Keratinocyte (primary cell): Measurements from ENCODE around the gene GGCX. TPM values are rescaled to one million over a fixed set of nuclear protein-coding genes. Genes with fewer than 3 reads are reported as not detected.

Experiments
- DNase-seq: peaks from one replicate; pipeline ENCODE4 v3.0.0-alpha.2; 2011; ENCODE audit warnings: low read depth, missing footprints, low spot score
- FAIRE-seq: peaks from 2 replicates; lab custom pipeline; 2011; peaks lifted over from hg19 to GRCh38; lab: Jason Lieb, UNC
- H2AFZ ChIP-seq: 2 replicates; pipeline ENCODE4 v1.6.0; 2012; ENCODE audit warnings: low read length, control low read depth, inconsistent platforms; ENCODE audit not compliant: control insufficient read depth
- H3K27ac ChIP-seq: 2 replicates; pipeline ENCODE4 v1.5.1; 2011; ENCODE audit warnings: low read length; ENCODE audit not compliant: control insufficient read depth, insufficient read depth
- H3K27me3 ChIP-seq: 3 replicates; pipeline ENCODE4 v1.6.0; 2011; ENCODE audit warnings: low read length; ENCODE audit not compliant: control insufficient read depth, insufficient read depth; ENCODE audit errors: extremely low read depth
- H3K36me3 ChIP-seq, 2 experiments: 2 replicates in 1 of 2; 3 replicates in 1 of 2; pipeline ENCODE4 v1.5.1; 2011; ENCODE audit warnings: low read length in 2 of 2, mild to moderate bottlenecking in 1 of 2; ENCODE audit not compliant: control insufficient read depth in 2 of 2, insufficient read depth in 2 of 2; ENCODE audit errors: extremely low read depth in 1 of 2
- H3K4me1 ChIP-seq: 3 replicates; pipeline ENCODE4 v1.5.1; 2011; ENCODE audit warnings: low read length; ENCODE audit not compliant: control insufficient read depth, insufficient read depth; ENCODE audit errors: extremely low read depth
- H3K4me2 ChIP-seq: 3 replicates; pipeline ENCODE4 v1.6.0; 2011; ENCODE audit warnings: low read depth, low read length; ENCODE audit not compliant: control insufficient read depth, insufficient read depth; ENCODE audit errors: extremely low read depth
- H3K4me3 ChIP-seq, 3 experiments: fragments of 200-600 bp in 1 of 3; sonication (generic) in 1 of 3; 2 replicates in 2 of 3; 3 replicates in 1 of 3; pipeline ENCODE4 v1.5.1; 2011 to 2016; ENCODE audit warnings: low read length in 3 of 3, mild to moderate bottlenecking in 3 of 3, control low read depth in 2 of 3, inconsistent platforms in 1 of 3, low read depth in 1 of 3, mixed read lengths in 1 of 3, mixed run types in 1 of 3, moderate library complexity in 1 of 3; ENCODE audit not compliant: control insufficient read depth in 2 of 3, insufficient read depth in 2 of 3; ENCODE audit errors: extremely low read depth in 1 of 3
- H3K79me2 ChIP-seq: 2 replicates; pipeline ENCODE4 v1.6.0; 2012; ENCODE audit warnings: low read length; ENCODE audit not compliant: control insufficient read depth, insufficient read depth
- H3K9ac ChIP-seq: 3 replicates; pipeline ENCODE4 v1.6.0; 2011; ENCODE audit warnings: low read length; ENCODE audit not compliant: control insufficient read depth, insufficient read depth; ENCODE audit errors: extremely low read depth
- H3K9me1 ChIP-seq: 3 replicates; pipeline ENCODE4 v1.6.0; 2011; ENCODE audit warnings: low read length; ENCODE audit not compliant: control insufficient read depth, insufficient read depth; ENCODE audit errors: extremely low read depth
- H3K9me3 ChIP-seq: 2 replicates; pipeline ENCODE4 v1.5.1; 2012; ENCODE audit warnings: low read depth, low read length; ENCODE audit not compliant: control insufficient read depth
- H4K20me1 ChIP-seq: 3 replicates; pipeline ENCODE4 v1.6.0; 2011; ENCODE audit warnings: low read length; ENCODE audit not compliant: control insufficient read depth, insufficient read depth; ENCODE audit errors: extremely low read depth
- EZH2 ChIP-seq: IDR thresholded peaks from one replicate; pipeline ENCODE4 v1.6.1; 2012; ENCODE audit warnings: inconsistent platforms, mild to moderate bottlenecking, low read length, moderate library complexity
- dilution Hi-C: fragments of 300-500 bp; cut with MboI; formaldehyde crosslinking; loops from one replicate; pipeline ENCODE4 v1.7.0; 2020; ENCODE audit warnings: low sequenced_read_pairs; ENCODE audit not compliant: extremely low pct_ligation_motif_present
- polyA plus RNA-seq, 5 experiments: library from polyadenylated mRNA; depleted of rRNA in 3 of 5; stranded (reverse) in 3 of 5; stranded (forward) in 1 of 5; unstranded in 1 of 5; fragments of >200 nt; gene quantifications; 1 replicate in 1 of 5; 2 replicates in 3 of 5; 3 replicates in 1 of 5; pipeline versions ENCODE4 v1.2.1 to v1.2.3, GENCODE V29; 2011 to 2012; ENCODE audit warnings: missing spikeins in 2 of 5, low read depth in 1 of 5, low replicate concordance in 1 of 5
- TF ChIP-seq, protein P1 (sequence below), 3 experiments: IDR thresholded peaks in 1 of 3; conservative IDR thresholded peaks in 1 of 3; optimal IDR thresholded peaks in 1 of 3; 2 replicates in 2 of 3; 3 replicates in 1 of 3; pipeline versions ENCODE3 to v1.5.1; 2011; ENCODE audit warnings: low read length in 3 of 3, mild to moderate bottlenecking in 3 of 3, moderate library complexity in 2 of 3, control low read depth in 1 of 3, inconsistent platforms in 1 of 3; ENCODE audit not compliant: insufficient read depth in 2 of 3; ENCODE audit errors: extremely low read depth in 1 of 3

The GGCX gene
- polyA plus RNA-seq, 1 donor (not counting 4 experiments of a cell fraction or from before 2014, with no cell fraction given), result 34.3 TPM

- TF ChIP-seq, protein P1, sequence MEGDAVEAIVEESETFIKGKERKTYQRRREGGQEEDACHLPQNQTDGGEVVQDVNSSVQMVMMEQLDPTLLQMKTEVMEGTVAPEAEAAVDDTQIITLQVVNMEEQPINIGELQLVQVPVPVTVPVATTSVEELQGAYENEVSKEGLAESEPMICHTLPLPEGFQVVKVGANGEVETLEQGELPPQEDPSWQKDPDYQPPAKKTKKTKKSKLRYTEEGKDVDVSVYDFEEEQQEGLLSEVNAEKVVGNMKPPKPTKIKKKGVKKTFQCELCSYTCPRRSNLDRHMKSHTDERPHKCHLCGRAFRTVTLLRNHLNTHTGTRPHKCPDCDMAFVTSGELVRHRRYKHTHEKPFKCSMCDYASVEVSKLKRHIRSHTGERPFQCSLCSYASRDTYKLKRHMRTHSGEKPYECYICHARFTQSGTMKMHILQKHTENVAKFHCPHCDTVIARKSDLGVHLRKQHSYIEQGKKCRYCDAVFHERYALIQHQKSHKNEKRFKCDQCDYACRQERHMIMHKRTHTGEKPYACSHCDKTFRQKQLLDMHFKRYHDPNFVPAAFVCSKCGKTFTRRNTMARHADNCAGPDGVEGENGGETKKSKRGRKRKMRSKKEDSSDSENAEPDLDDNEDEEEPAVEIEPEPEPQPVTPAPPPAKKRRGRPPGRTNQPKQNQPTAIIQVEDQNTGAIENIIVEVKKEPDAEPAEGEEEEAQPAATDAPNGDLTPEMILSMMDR (optimal IDR thresholded peaks at IDR 0.05 in 1 of 3, IDR thresholded peaks at IDR 0.05 in 1 of 3, conservative IDR thresholded peaks at IDR 0.05 in 1 of 3; ENCODE audit: extremely low read depth in 1 of 3, insufficient read depth in 2 of 3, low read length in 3 of 3), result no peak
- TF ChIP-seq EZH2, result no peak
- no peak overlapping the region for H3K4me3 ChIP-seq
- no peaks in the 10 kb centered on the region for H3K9me3 ChIP-seq
- DNase-seq (no peak), FAIRE-seq (no peak)
- H2AFZ ChIP-seq, result no peak overlapping the region
- no peak overlapping the region for H3K4me2 ChIP-seq
- dilution Hi-C loops, result no loop called here
- no peaks in the 10 kb centered on the region for H3K27me3 ChIP-seq
- no peaks in the 10 kb centered on the region for H4K20me1 ChIP-seq
- no peaks in the 10 kb centered on the region for H3K79me2 ChIP-seq
- H3K36me3 ChIP-seq, result no peaks in the 10 kb centered on the region
- H3K9ac ChIP-seq, result no peak overlapping the region
- H3K9me1 ChIP-seq, result no peaks in the 10 kb centered on the region
- H3K4me1 ChIP-seq, result no peaks in the 10 kb centered on the region
- no peak overlapping the region for H3K27ac ChIP-seq
Measured at GRCh38 chr2:85514323-85514722, 47.0 kb downstream of the GGCX start.

DNA sequence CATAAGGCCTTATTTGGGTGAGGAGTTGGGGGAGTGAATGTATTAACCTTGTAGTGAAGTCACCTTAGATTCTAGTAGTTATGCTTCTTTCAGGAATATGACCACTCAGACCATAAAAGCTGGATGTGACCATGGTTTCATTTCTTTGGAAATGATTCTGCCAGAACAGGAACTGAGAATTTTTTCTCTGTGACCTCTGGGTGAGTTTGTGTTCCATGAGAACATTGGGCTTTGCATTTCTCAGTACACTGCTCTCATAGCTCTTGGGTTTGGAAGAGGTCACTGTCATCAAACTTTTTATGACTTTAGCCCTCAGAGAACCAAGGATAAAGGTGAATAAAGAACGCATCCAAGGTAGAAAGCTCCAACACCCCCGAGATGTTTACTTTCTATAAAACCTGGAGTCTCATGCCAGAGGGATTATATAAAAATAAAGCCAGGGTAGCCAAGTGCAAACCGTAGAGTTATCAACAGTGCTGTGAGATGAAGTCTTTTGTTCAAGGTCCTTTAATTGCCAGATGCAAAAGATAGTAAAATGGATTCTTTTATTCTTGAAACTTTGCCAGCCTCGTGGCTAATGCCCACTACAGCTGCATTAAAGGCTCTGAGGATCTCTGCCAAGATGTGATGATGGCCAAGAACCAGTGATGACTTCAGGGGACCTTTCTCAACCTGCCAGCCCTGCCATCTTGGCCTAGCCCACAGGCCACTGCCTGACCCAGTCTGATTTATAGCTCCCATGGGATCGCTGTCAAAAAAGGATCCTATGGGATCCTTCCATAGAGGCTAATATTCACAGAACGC, 50.1 kb downstream of the GGCX start:
- H2AFZ ChIP-seq, result no peak overlapping the region
- dilution Hi-C loops, result no loop called here
- FAIRE-seq, result no peak
- H3K9me1 ChIP-seq, result no peaks in the 10 kb centered on the region
- DNase-seq, result no peak
- no peaks in the 10 kb centered on the region for H3K36me3 ChIP-seq
- H3K79me2 ChIP-seq, result no peaks in the 10 kb centered on the region
- no peak overlapping the region for H3K4me2 ChIP-seq
- no peaks in the 10 kb centered on the region for H3K27me3 ChIP-seq
- no peak overlapping the region for H3K9ac ChIP-seq
- no peaks in the 10 kb centered on the region for H3K4me1 ChIP-seq
- H4K20me1 ChIP-seq, result no peaks in the 10 kb centered on the region
- no peak overlapping the region for H3K27ac ChIP-seq
- H3K4me3 ChIP-seq, result no peak overlapping the region
- no peaks in the 10 kb centered on the region for H3K9me3 ChIP-seq
- TF ChIP-seq, protein P1 (optimal IDR thresholded peaks at IDR 0.05 in 1 of 3, IDR thresholded peaks at IDR 0.05 in 1 of 3, conservative IDR thresholded peaks at IDR 0.05 in 1 of 3; ENCODE audit: extremely low read depth in 1 of 3, insufficient read depth in 2 of 3, low read length in 3 of 3), result no peak
- no peak for TF ChIP-seq EZH2
